ENCODE measurements around the gene ARHGAP6. TPM values are rescaled to one million over a fixed set of nuclear protein-coding genes. Genes with fewer than 3 reads are reported as not detected.

The ARHGAP6 gene
- total and polyA plus RNA-seq, 2 experiments from 2014 or later, result 0.26 to 0.59 TPM

DNA sequence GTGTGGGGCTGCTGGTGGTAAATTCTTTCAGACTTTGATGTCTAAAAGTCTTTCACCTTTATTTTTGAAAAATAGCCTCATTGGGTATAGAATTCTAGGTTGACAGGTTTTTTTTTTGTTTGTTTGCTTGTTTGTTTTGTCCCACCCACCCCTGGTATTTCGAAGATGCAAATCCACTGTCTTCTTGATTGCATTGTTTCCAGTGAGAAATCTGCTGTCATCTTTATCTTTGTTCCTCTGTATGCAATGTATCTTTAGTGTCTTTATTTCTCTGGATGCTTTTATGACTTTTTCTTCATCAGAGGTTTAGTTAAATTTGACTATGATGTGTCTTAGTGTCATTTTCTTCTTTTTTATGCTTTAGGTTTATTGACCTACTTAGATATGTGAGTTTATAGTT lies 575.9 kb downstream of the ARHGAP6 start (continued):
- TF ChIP-seq, protein P1, sequence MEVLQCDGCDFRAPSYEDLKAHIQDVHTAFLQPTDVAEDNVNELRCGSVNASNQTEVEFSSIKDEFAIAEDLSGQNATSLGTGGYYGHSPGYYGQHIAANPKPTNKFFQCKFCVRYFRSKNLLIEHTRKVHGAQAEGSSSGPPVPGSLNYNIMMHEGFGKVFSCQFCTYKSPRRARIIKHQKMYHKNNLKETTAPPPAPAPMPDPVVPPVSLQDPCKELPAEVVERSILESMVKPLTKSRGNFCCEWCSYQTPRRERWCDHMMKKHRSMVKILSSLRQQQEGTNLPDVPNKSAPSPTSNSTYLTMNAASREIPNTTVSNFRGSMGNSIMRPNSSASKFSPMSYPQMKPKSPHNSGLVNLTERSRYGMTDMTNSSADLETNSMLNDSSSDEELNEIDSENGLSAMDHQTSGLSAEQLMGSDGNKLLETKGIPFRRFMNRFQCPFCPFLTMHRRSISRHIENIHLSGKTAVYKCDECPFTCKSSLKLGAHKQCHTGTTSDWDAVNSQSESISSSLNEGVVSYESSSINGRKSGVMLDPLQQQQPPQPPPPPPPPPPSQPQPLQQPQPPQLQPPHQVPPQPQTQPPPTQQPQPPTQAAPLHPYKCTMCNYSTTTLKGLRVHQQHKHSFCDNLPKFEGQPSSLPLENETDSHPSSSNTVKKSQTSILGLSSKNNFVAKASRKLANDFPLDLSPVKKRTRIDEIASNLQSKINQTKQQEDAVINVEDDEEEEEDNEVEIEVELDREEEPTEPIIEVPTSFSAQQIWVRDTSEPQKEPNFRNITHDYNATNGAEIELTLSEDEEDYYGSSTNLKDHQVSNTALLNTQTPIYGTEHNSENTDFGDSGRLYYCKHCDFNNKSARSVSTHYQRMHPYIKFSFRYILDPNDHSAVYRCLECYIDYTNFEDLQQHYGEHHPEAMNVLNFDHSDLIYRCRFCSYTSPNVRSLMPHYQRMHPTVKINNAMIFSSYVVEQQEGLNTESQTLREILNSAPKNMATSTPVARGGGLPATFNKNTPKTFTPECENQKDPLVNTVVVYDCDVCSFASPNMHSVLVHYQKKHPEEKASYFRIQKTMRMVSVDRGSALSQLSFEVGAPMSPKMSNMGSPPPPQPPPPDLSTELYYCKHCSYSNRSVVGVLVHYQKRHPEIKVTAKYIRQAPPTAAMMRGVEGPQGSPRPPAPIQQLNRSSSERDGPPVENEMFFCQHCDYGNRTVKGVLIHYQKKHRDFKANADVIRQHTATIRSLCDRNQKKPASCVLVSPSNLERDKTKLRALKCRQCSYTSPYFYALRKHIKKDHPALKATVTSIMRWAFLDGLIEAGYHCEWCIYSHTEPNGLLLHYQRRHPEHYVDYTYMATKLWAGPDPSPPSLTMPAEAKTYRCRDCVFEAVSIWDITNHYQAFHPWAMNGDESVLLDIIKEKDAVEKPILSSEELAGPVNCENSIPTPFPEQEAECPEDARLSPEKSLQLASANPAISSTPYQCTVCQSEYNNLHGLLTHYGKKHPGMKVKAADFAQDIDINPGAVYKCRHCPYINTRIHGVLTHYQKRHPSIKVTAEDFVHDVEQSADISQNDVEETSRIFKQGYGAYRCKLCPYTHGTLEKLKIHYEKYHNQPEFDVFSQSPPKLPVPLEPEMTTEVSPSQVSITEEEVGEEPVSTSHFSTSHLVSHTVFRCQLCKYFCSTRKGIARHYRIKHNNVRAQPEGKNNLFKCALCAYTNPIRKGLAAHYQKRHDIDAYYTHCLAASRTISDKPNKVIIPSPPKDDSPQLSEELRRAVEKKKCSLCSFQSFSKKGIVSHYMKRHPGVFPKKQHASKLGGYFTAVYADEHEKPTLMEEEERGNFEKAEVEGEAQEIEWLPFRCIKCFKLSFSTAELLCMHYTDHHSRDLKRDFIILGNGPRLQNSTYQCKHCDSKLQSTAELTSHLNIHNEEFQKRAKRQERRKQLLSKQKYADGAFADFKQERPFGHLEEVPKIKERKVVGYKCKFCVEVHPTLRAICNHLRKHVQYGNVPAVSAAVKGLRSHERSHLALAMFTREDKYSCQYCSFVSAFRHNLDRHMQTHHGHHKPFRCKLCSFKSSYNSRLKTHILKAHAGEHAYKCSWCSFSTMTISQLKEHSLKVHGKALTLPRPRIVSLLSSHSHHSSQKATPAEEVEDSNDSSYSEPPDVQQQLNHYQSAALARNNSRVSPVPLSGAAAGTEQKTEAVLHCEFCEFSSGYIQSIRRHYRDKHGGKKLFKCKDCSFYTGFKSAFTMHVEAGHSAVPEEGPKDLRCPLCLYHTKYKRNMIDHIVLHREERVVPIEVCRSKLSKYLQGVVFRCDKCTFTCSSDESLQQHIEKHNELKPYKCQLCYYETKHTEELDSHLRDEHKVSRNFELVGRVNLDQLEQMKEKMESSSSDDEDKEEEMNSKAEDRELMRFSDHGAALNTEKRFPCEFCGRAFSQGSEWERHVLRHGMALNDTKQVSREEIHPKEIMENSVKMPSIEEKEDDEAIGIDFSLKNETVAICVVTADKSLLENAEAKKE (CRISPR knock-in tag; IDR thresholded peaks at IDR 0.05), result no peak
- TF ChIP-seq NANOG (IDR thresholded peaks at IDR 0.05; ENCODE audit: borderline replicate concordance) (no peak), STAT1 (IDR thresholded peaks at IDR 0.05; ENCODE audit: unreplicated experiment) (no peak), JUNB (IDR thresholded peaks at IDR 0.05; ENCODE audit: unreplicated experiment) (no peak), EZH2phosphoT487 (IDR thresholded peaks at IDR 0.05; ENCODE audit: unreplicated experiment) (no peak), EZH2 (IDR thresholded peaks at IDR 0.05; ENCODE audit: low read depth, unreplicated experiment) (no peak)
- TF ChIP-seq, protein P2, sequence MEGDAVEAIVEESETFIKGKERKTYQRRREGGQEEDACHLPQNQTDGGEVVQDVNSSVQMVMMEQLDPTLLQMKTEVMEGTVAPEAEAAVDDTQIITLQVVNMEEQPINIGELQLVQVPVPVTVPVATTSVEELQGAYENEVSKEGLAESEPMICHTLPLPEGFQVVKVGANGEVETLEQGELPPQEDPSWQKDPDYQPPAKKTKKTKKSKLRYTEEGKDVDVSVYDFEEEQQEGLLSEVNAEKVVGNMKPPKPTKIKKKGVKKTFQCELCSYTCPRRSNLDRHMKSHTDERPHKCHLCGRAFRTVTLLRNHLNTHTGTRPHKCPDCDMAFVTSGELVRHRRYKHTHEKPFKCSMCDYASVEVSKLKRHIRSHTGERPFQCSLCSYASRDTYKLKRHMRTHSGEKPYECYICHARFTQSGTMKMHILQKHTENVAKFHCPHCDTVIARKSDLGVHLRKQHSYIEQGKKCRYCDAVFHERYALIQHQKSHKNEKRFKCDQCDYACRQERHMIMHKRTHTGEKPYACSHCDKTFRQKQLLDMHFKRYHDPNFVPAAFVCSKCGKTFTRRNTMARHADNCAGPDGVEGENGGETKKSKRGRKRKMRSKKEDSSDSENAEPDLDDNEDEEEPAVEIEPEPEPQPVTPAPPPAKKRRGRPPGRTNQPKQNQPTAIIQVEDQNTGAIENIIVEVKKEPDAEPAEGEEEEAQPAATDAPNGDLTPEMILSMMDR (conservative IDR thresholded peaks at IDR 0.05; ENCODE audit: low read depth in 2 of 2), result no peak

Small RNA genes within 50 kb of the gene (microRNA-seq; reads per million reads assigned to microRNA genes)
- not detected for gene MIR548AX

Small RNA genes within 50 kb of the gene (small RNA-seq; reads per million reads assigned to genes)
- gene MIR548AX (ENCODE audit: low replicate concordance) (not detected), gene RF00019 (ENCODE audit: low replicate concordance) (not detected), gene RF02271 (ENCODE audit: low replicate concordance) (not detected)

Other genes starting within 250 kb of the ARHGAP6 start
- gene MSL3, start 92.3 kb upstream of the ARHGAP6 start, total RNA-seq (2014; rRNA removed; shearing (Covaris generic)), result 13.9 and 15.9 TPM in 2 replicates
- gene MSL3, start 92.3 kb upstream of the ARHGAP6 start, polyA plus RNA-seq (2016; fragmentation: Nextera tagmentation; extraction: Ambion mirVana), result 18.9 and 22.3 TPM in 2 replicates